ENCODE data around the gene CUL3. TPM values are rescaled to one million over a fixed set of nuclear protein-coding genes. Genes with fewer than 3 reads are reported as not detected.
A peak's percentile ranks its signal among the peaks of the same experiment; 100 is the strongest.
"Not testable (repeated sequence)": the region's sequence is repeated elsewhere in the genome, so short reads cannot be mapped to it uniquely, and the experiment has no call there.

Gene CUL3
- total and polyA plus RNA-seq, 2 of the 13 experiments (the other 11 are each of a cell fraction or from before 2014, with no cell fraction given) = 33.2 to 62.3 TPM

DNA sequence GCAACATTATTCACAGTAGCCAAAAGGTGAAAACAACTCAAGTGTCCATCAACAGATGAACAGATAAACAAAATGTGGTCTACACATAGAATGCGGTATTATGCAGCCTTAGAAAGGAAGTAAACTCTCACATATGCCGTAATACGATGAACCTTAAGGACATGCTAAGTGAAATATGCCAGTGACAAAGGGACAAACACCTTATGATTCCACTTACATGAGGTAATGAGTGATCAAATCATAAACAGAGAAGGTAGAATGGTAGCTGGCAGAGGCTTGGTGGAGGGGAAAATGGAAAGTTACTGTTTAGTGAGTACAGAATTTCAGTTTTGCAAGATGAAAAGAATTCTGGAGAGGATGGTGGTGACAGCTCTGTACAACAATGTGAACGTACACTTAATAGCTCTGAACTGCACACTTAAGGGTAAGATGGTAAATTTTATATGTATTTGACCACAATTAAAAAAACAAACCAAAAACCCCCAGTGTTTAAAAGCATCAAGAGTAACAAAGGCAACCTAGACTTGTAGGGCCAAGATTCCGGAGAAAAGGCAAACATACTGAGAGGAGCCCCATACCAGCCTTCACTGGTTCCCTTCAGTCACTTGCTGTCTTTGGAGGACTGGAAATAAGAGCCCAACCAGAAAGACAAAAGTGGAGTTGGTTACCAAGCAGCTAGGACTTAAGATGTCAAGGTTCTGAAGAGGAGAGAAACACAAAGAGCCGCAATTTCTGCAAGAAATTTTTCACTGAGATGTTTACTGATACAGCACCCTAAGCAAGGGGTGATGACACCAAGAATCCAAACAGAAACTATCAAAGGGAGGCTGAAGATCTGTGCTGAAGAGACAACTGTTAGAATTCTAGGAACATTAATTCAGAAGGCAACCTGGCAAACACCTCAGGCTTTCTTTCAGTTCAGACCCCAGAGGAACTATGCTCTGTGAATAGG is 61.3 kb downstream of the CUL3 start:
- peaks cover 35% of the 10 kb centered on the region for H3K4me1 ChIP-seq (ENCODE audit: insufficient read depth, low read length)
- DNase-seq (ENCODE audit: low spot score) (no peak), FAIRE-seq (no peak), ATAC-seq (peak; percentile 31; the same call in 2 of the 3 replicates)
- POLR2A ChIA-PET = interaction anchor here (0.7 kb wide), 1 partner anchor 62 kb away, joined by 3 read pairs; no protein-coding TSS in a partner anchor
- peaks cover 10% of the 10 kb centered on the region for H4K20me1 ChIP-seq (ENCODE audit: insufficient read depth, low read length)
- H3K79me2 ChIP-seq (ENCODE audit: insufficient read depth, low read length) = peaks cover 90% of the 10 kb centered on the region
- H3K4me3 ChIP-seq (replicated peaks in 1 of 3; ENCODE audit: insufficient read depth in 1 of 3, low read depth in 2 of 3, low read length in 3 of 3) = no peak overlapping the region
- WGBS (ENCODE audit: low lambda C conversion rate) = 96% methylated on average over 6 of the region's 6 CpGs
- no TSS peak for BruUV-seq (replicated peaks)
- CTCF ChIA-PET (ENCODE audit: low intra/inter-chr PET ratio, low total read pairs) = no interaction called here
- H3K27me3 ChIP-seq (ENCODE audit: control insufficient read depth in 1 of 2, insufficient read depth in 2 of 2, low read length in 2 of 2) = no peaks in the 10 kb centered on the region
- no peaks in the 10 kb centered on the region; a peak in 3 of 5 replicates for H3K36me3 ChIP-seq (replicated peaks in 1 of 2; ENCODE audit: control insufficient read depth in 1 of 2, insufficient read depth in 2 of 2, low read length in 2 of 2)
- intact Hi-C loops (cut with micrococcal nuclease; ENCODE audit: unreplicated experiment) (loop anchor here (5.0 kb wide), 1 partner anchor 58 kb away; no protein-coding TSS in a partner anchor), in situ Hi-C loops (cut with HindIII; ENCODE audit: extremely low pct_ligation_motif_present, low pct_unique_long_range_greater_than_20kb) (no loop called here)
- TF ChIP-seq SKI (IDR thresholded peaks at IDR 0.05; ENCODE audit: partially characterized antibody) (no peak), ZNF7 (CRISPR knock-in tag; IDR thresholded peaks at IDR 0.05) (no peak), SP140L (CRISPR knock-in tag; IDR thresholded peaks at IDR 0.05; ENCODE audit: borderline replicate concordance) (no peak), TRIM24 (CRISPR knock-in tag; IDR thresholded peaks at IDR 0.05) (no peak), ZXDC (CRISPR knock-in tag; IDR thresholded peaks at IDR 0.05) (no peak), FOXK1 (CRISPR knock-in tag; IDR thresholded peaks at IDR 0.05; ENCODE audit: borderline replicate concordance, low read depth) (no peak)
- H3K9me3 ChIP-seq (ENCODE audit: low read length) = no peaks in the 10 kb centered on the region
- H2AFZ ChIP-seq (ENCODE audit: low read length) = no peak overlapping the region
- H3K4me2 ChIP-seq (ENCODE audit: low read depth, low read length) = no peak overlapping the region
- no peak overlapping the region for H3K27ac ChIP-seq (ENCODE audit: extremely low read length, insufficient read depth, low read length)
- H3K9ac ChIP-seq (ENCODE audit: insufficient read depth, low read depth, low read length) = no peak overlapping the region

GRCh38 chr2:224522483-224522882 is 62.7 kb downstream of the CUL3 start:
- H3K36me3 ChIP-seq (replicated peaks in 1 of 2; ENCODE audit: control insufficient read depth in 1 of 2, insufficient read depth in 2 of 2, low read length in 2 of 2); H3K27me3 ChIP-seq (ENCODE audit: control insufficient read depth in 1 of 2, insufficient read depth in 2 of 2, low read length in 2 of 2); DNase-seq (ENCODE audit: low spot score); H3K4me3 ChIP-seq (replicated peaks in 1 of 3; ENCODE audit: insufficient read depth in 1 of 3, low read depth in 2 of 3, low read length in 3 of 3); H3K27ac ChIP-seq (ENCODE audit: extremely low read length, insufficient read depth, low read length); H3K4me2 ChIP-seq (ENCODE audit: low read depth, low read length); H3K9ac ChIP-seq (ENCODE audit: insufficient read depth, low read depth, low read length); BruUV-seq (replicated peaks); FAIRE-seq; H2AFZ ChIP-seq (ENCODE audit: low read length); in situ Hi-C loops (cut with HindIII; ENCODE audit: extremely low pct_ligation_motif_present, low pct_unique_long_range_greater_than_20kb); POLR2A ChIA-PET; ATAC-seq; CTCF ChIA-PET (ENCODE audit: low intra/inter-chr PET ratio, low total read pairs); H3K9me3 ChIP-seq (ENCODE audit: low read length): not testable (repeated sequence)
- WGBS (ENCODE audit: low lambda C conversion rate) = 98% methylated on average over 10 of the region's 10 CpGs
- Histone ChIP-seq H3K4me1 (ENCODE audit: insufficient read depth, low read length) (peaks cover 35% of the 10 kb centered on the region), H4K20me1 (ENCODE audit: insufficient read depth, low read length) (peaks cover 12% of the 10 kb centered on the region; the same call in 1 of the 2 replicates), H3K79me2 (ENCODE audit: insufficient read depth, low read length) (peaks cover 94% of the 10 kb centered on the region)
- intact Hi-C loops (cut with micrococcal nuclease; ENCODE audit: unreplicated experiment) = loop anchor here (5.0 kb wide), 1 partner anchor 60 kb away; no protein-coding TSS in a partner anchor
